Thymus (tissue), 11 donors: ENCODE data around the gene TNF. TPM values are rescaled to one million over a fixed set of nuclear protein-coding genes. Genes with fewer than 3 reads are reported as not detected.

Experiments used
- DNase-seq, 9 donors: peaks; one replicate each; pipeline ENCODE4 v3.0.0-alpha.2; 2013; ENCODE audit warnings: low spot score in 9 of 9, low read depth in 6 of 9, missing footprints in 1 of 9
- H3K27ac ChIP-seq, 2 donors: one replicate each; pipeline ENCODE4 v1.5.1; 2013; ENCODE audit warnings: control low read depth in 1 of 2, low read depth in 1 of 2, low read length in 1 of 2, mild to moderate bottlenecking in 1 of 2, moderate library complexity in 1 of 2
- H3K27me3 ChIP-seq, 2 donors: one replicate each; pipeline ENCODE4 v1.5.1; 2013; ENCODE audit warnings: low read length in 1 of 2; ENCODE audit not compliant: control insufficient read depth in 2 of 2, insufficient read depth in 1 of 2
- H3K36me3 ChIP-seq, 2 donors: one replicate each; pipeline ENCODE4 v1.5.1; 2013; ENCODE audit warnings: low read length in 1 of 2, mild to moderate bottlenecking in 1 of 2, moderate library complexity in 1 of 2; ENCODE audit not compliant: control insufficient read depth in 2 of 2, insufficient read depth in 2 of 2
- H3K4me1 ChIP-seq, 2 donors: one replicate each; pipeline ENCODE4 v1.5.1; 2013; ENCODE audit warnings: low read length in 2 of 2; ENCODE audit not compliant: control insufficient read depth in 2 of 2, insufficient read depth in 2 of 2
- H3K4me3 ChIP-seq, 2 donors: one replicate each; pipeline ENCODE4 v1.5.1; 2013; ENCODE audit warnings: low read length in 2 of 2, control low read depth in 1 of 2, mild to moderate bottlenecking in 1 of 2
- H3K9me3 ChIP-seq, 2 donors: one replicate each; pipeline ENCODE4 v1.5.1; 2013; ENCODE audit warnings: low read length in 1 of 2, mild to moderate bottlenecking in 1 of 2; ENCODE audit not compliant: control insufficient read depth in 2 of 2, insufficient read depth in 1 of 2
- WGBS: extraction: QIAGEN DNeasy Blood & Tissue Kit; methylation state at CpG from one replicate; pipeline ENCODE4 v1.1.7; 2013; 5-methylcytosine and 5-hydroxymethylcytosine counted together
- polyA plus RNA-seq: library from polyadenylated mRNA; stranded (reverse); fragments of 200-250 nt; gene quantifications from one replicate; pipeline ENCODE4 v1.2.3, GENCODE V29; 2013
- total RNA-seq: library from RNA; stranded (reverse); fragments of 120-200 nt; gene quantifications from one replicate; pipeline ENCODE4 v1.2.4, GENCODE V29; 2013
- donor health status: healthy.

TNF gene
- total and polyA plus RNA-seq, 2 donors: 1.4 to 3.5 TPM

DNA sequence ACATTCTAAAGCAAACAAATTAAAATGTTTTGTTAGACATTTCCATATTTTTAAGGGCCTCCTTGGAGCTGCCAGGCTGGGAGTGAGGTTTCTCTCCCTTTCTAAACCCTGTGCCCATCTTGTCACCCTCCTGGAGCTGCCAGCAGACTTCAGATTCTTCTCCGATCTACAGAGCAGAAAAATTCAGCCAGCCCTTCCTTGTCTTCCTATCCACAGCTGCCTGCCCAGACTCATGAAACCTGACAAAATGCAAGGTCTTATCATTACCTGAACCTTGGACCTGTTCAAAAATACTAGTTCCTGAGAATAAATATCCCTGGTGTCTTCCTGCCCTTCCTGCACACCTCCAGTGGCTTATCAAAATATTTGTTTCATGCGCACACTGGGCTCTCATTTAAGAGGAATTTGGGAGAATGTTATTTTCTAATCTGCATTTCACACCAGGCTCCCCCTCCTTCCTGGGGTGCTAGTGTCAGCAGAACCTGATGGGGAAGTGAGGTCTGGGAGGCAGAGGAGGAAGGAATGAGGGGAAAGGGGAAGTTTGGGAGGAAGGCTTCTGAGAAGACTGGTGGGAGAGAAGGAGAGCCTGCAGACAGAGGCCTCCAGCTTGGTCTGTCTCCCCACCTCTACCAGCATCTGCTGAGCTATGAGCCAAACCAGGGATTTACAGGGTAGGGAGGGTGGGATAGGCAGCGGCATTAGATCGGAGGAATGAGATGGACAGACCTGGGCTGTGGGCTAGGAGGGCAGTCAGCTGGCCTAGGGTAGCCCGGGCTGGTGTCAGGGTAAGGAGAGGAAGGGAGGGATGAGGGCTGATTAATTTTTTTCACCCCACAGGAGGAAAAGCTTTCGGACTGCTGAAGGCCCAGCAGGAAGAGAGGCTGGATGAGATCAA is 39.6 kb downstream of the TNF start, which contains the start of gene AIF1:
Gene AIF1, plus strand, starts transcription at position 551 of the 895 bp plus-strand sequence. Its CDS starts 96 bp downstream, at position 647.
- no peaks in the 10 kb centered on the region for H3K27me3 ChIP-seq
- peak within 1 kb of the TSS; percentile 77 to 85 for H3K27ac ChIP-seq
- peaks cover 0 to 3% of the 10 kb centered on the region in 2 donors for H3K36me3 ChIP-seq
- 45% methylated on average over 6 of the region's 6 CpGs for WGBS
- DNase-seq: peak in 1 of 9 donors; percentile 47
- H3K9me3 ChIP-seq: peaks cover 0 to 3% of the 10 kb centered on the region in 2 donors
- H3K4me3 ChIP-seq: peak within 1 kb of the TSS; percentile 45 to 71
- peaks cover 21 to 49% of the 10 kb centered on the region in 2 donors for H3K4me1 ChIP-seq

DNA sequence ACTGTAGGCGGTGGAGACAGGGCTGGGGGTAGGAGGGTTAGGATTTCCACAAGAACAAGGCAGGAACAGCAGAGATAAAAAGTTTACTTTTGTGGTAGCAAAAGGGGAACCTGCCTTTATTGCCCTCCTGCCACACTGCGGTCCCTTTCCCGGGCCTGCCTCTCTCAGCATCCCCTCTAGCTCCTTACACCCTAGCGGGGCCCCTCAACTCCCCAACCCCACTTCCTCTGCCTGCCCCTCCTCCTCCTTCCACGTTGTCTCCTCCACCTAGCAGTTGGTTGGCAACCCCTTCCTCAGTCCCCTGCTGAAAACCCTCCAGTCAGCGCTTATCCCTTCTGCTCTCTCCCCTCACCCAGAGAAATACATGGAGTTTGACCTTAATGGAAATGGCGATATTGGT is 40.4 kb downstream of the TNF start:
- H3K27ac ChIP-seq: peak overlapping the region; percentile 77 to 85
- peaks cover 21 to 49% of the 10 kb centered on the region in 2 donors for H3K4me1 ChIP-seq
- DNase-seq: peak in 7 of 9 donors; percentile 54 to 92 (median 79)
- 5% methylated on average over 7 of the region's 7 CpGs for WGBS
- H3K9me3 ChIP-seq: peaks cover 0 to 5% of the 10 kb centered on the region in 2 donors
- H3K4me3 ChIP-seq: peak overlapping the region; percentile 45 to 71
- H3K36me3 ChIP-seq: peaks cover 0 to 3% of the 10 kb centered on the region in 2 donors
- no peaks in the 10 kb centered on the region for H3K27me3 ChIP-seq

DNA sequence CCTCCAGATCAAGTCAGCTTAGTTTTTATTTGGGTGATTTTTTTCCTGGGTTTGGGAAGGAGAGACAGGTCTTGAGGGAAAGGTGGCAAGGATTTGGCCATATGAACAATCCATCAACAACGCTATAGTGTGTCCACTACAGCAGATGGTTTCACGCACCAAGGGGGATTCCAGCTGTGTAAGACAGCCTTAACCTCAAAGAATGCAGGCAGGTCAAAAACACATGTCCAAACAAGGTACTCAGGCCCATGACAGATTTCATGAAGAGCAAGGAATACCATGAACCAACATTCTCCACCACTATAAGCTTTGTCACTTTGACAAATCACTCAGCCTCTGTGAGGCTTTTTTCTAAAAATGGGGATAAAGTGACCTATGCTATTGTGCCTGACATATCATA is 41.6 kb downstream of the TNF start:
- peak in 1 of 9 donors; percentile 32 for DNase-seq
- Histone ChIP-seq H3K9me3 (peaks cover 0 to 8% of the 10 kb centered on the region in 2 donors), H3K36me3 (peaks cover 0 to 6% of the 10 kb centered on the region in 2 donors), H3K27ac (peak overlapping the region in 1 of 2 donors; percentile 85), H3K4me3 (peak overlapping the region in 1 of 2 donors; percentile 71), H3K4me1 (peaks cover 29 to 55% of the 10 kb centered on the region in 2 donors), H3K27me3 (no peaks in the 10 kb centered on the region)
- WGBS: 94% methylated on average over 2 of the region's 2 CpGs

DNA sequence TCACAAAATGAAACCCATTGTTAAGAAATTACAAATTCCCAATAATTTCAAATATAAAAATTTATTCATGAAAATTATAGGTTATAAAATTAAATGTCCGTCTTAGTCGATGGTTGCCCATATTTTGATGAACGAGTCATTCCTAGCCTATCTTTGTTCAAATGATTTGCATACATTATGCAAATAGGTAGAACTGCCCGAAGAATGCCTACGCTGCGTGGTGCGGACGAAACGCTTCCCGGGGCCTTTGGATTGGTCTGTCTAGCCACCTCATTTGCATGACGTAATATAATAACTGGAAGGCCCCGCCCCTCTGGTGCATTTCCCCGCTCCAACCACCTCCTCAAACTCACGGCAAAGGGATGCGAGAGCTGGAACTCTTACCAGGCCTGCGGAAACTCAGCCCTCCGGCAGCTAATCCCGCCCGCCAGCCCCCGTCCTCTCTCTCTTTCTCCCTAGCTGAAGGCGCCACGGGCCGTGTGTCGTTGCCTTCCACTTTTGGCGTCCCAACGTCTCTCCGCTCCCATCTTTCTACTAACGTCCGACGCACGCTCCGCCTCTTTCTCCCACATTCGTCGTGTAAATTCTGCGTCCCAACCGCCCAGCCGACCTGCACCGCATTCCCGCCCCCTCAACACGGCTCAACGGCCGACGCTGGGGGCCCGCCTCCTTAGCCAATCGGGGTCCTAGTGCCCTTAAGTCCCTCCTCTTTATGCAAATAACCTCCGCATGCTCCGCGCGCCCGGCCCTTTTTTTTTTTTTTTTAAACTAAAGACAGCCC is 44.6 kb downstream of the TNF start:
- under 1% methylated on average over 50 of the region's 50 CpGs for WGBS
- peak overlapping the region; percentile 99 to 100 for H3K27ac ChIP-seq
- peaks cover 26 to 51% of the 10 kb centered on the region in 2 donors for H3K4me1 ChIP-seq
- H3K4me3 ChIP-seq: peak overlapping the region; percentile 87 to 100
- no peaks in the 10 kb centered on the region for H3K27me3 ChIP-seq
- H3K36me3 ChIP-seq: peaks cover 20 to 34% of the 10 kb centered on the region in 2 donors
- DNase-seq: peak; percentile 91 to 99 (median 97)
- H3K9me3 ChIP-seq: peaks cover 0 to 8% of the 10 kb centered on the region in 2 donors

DNA sequence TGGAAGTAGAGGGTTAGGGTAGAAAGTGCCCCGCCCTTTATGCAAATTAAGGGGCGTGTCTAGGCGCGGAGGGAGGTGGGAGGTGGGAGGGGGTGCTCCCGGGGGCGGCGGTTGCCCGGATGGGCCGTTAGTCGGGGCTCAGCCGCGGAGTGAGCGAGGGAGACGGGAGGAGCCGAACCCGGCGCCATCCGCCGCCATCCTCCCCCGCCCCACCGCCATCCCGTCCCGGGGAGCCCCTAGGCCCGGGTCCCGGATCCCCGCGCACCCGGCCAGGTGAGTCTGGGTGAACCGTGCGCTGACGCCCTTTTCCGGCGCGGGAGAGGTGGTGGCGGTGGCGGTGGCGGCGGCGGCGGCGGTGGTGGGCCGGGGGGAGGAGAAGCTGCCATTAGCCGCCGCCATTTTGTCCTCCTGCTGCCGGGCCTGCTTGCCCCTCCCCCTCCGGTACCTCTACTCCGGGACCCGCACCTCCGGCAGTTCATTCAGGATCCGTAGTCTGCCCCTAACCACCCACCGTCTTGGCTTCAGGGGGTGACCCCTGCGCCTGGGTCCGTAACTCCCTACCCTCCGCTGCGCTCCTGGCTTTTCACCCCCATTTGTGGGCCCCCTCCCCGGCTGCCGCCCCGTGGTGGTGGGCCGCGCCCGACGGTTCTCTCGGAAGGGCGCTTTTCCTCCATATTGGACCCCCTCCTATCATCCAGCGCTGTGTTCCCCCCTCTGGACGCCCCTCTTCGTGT is 45.4 kb downstream of the TNF start, which contains the start of gene PRRC2A:
Gene PRRC2A, plus strand, starts transcription at position 130 of the 734 bp plus-strand sequence. CDS start 2,075 bp downstream, outside the sequence.
- no peaks in the 10 kb centered on the region for H3K27me3 ChIP-seq
- H3K4me1 ChIP-seq: peaks cover 19 to 44% of the 10 kb centered on the region in 2 donors
- peaks cover 28 to 42% of the 10 kb centered on the region in 2 donors for H3K36me3 ChIP-seq
- H3K27ac ChIP-seq: peak within 1 kb of the TSS; percentile 99 to 100
- DNase-seq: peak in 3 of 9 donors; percentile 50 to 74 (median 73)
- peak within 1 kb of the TSS; percentile 87 to 100 for H3K4me3 ChIP-seq
- under 1% methylated on average over 67 of the region's 67 CpGs for WGBS
- H3K9me3 ChIP-seq: peaks cover 0 to 10% of the 10 kb centered on the region in 2 donors

DNA sequence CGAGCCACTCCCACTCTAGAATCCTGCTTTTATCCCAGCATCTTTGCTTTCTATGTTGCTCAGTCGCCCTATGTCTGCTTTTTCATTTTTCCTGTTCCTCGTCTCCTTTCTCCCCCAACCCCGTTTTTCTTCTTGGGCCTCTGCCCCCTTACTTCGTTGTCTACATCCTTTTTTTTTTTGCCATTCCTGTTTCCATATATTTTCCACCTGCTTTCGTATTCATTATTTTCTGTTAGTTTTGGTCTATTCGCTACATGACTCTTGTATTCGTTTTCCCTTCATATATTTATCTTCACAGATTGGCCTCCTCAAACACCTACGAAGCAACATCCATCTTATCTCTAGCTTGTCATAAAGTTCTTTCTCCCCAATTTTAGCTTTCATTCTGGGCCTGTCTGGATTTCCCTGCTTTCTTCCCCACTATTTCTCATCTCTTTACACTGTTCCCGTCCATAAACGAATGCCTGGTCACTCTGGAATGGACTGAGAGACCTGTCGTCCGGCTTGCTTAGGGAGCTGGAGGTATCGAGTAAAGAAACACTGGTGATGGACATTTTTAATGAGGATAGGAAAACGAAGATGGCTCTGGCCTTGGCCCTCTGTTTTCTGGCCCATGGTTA is 46.1 kb downstream of the TNF start:
- DNase-seq: no peak
- peak overlapping the region; percentile 87 to 100 for H3K4me3 ChIP-seq
- WGBS: 36% methylated on average over 15 of the region's 15 CpGs

DNA sequence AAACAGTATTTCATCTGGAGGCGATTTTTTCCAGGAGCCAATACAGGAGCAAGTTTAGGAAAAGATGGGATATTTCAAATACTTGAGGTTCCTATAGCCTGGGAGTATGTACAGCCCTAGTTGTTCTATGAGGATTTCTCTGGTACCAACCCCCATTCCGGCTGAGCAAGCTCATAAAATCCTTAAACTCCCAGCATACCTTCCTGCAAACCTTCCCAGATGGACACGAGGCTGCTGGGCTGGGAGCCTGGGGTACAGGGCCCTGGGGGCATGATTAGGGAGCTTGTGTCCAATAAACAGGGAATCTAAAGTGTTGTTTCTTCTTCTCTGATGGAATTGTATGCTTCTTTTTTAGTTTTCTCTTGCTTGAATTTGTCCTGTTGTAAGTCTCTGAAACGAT is 46.6 kb downstream of the TNF start:
- H3K27ac ChIP-seq: peak overlapping the region in 1 of 2 donors; percentile 99
- peak overlapping the region; percentile 87 to 100 for H3K4me3 ChIP-seq
- peaks cover 0 to 10% of the 10 kb centered on the region in 2 donors for H3K9me3 ChIP-seq
- H3K36me3 ChIP-seq: peaks cover 40 to 51% of the 10 kb centered on the region in 2 donors
- 72% methylated on average over 4 of the region's 4 CpGs for WGBS
- DNase-seq: no peak
- peaks cover 10 to 35% of the 10 kb centered on the region in 2 donors for H3K4me1 ChIP-seq
- no peaks in the 10 kb centered on the region for H3K27me3 ChIP-seq

More for the DNA sequence above, 46.1 kb downstream of the TNF start:
- peaks cover 0 to 10% of the 10 kb centered on the region in 2 donors for H3K9me3 ChIP-seq
- peaks cover 14 to 40% of the 10 kb centered on the region in 2 donors for H3K4me1 ChIP-seq
- H3K36me3 ChIP-seq: peaks cover 35 to 49% of the 10 kb centered on the region in 2 donors
- H3K27ac ChIP-seq: peak overlapping the region; percentile 96 to 99
- H3K27me3 ChIP-seq: no peaks in the 10 kb centered on the region

DNA sequence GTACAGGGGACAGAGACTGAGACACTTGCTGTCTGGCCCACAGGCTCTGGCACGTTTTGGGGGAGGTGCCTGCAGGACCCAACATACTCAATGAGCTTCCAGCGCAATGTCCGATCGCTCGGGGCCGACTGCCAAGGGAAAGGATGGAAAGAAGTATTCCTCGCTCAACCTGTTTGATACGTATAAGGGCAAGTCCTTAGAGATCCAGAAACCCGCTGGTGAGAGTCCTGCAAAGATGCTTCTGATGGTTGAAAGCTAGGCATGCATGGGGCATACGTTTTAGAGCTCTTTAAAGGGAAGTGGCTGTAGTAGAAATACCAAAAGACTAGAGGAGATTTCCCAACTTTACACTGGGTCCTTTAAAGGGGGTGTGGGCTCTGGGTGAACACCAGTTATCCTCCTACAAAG is 47.3 kb downstream of the TNF start:
- no peak overlapping the region for H3K4me3 ChIP-seq
- DNase-seq: no peak
- H3K9me3 ChIP-seq: peaks cover 0 to 10% of the 10 kb centered on the region in 2 donors

More for the DNA sequence above, 47.3 kb downstream of the TNF start:
- no peaks in the 10 kb centered on the region for H3K27me3 ChIP-seq
- peaks cover 10 to 28% of the 10 kb centered on the region in 2 donors for H3K4me1 ChIP-seq
- H3K36me3 ChIP-seq: peaks cover 47 to 58% of the 10 kb centered on the region in 2 donors
- H3K27ac ChIP-seq: no peak overlapping the region
- 90% methylated on average over 10 of the region's 10 CpGs for WGBS
